Heart right ventricle (tissue), 16 donors: Measurements from ENCODE around the gene SYT3. TPM values are rescaled to one million over a fixed set of nuclear protein-coding genes. Genes with fewer than 3 reads are reported as not detected.

ENCODE experiments used
- ATAC-seq, 8 donors: fragments of 200-7000 bp; cut with Tn5 transposase; one replicate each; pipeline ENCODE4 v1.9.1; 2020; ENCODE audit warnings: mild to moderate bottlenecking in 8 of 8, moderate library complexity in 8 of 8, moderate number of reproducible peaks in 1 of 8
- DNase-seq, 2 donors: peaks; one replicate each; pipeline ENCODE4 v3.0.0-alpha.2; 2020
- H3K27ac ChIP-seq, 10 donors: fragments of 200-600 bp; sonication (generic) in 2 of 10; one replicate each; pipeline versions ENCODE4 v1.5.0 to v1.8.0; 2020 to 2022; ENCODE audit warnings: mild to moderate bottlenecking in 3 of 10
- H3K27me3 ChIP-seq, 7 donors: fragments of 200-600 bp; one replicate each; pipeline ENCODE4 v1.8.0; 2021 to 2022; ENCODE audit warnings: mild to moderate bottlenecking in 2 of 7
- H3K36me3 ChIP-seq, 9 donors: fragments of 200-600 bp; sonication (generic) in 1 of 9; one replicate each; pipeline versions ENCODE4 v1.5.0 to v1.8.0; 2020 to 2022; ENCODE audit warnings: mild to moderate bottlenecking in 2 of 9
- H3K4me1 ChIP-seq, 9 donors: fragments of 200-600 bp; sonication (generic) in 1 of 9; one replicate each; pipeline versions ENCODE4 v1.5.0 to v1.8.0; 2020 to 2022; ENCODE audit warnings: mild to moderate bottlenecking in 4 of 9
- H3K4me3 ChIP-seq, 10 donors: fragments of 200-600 bp; sonication (generic) in 2 of 10; one replicate each; pipeline versions ENCODE4 v1.5.0 to v1.8.0; 2020 to 2022; ENCODE audit warnings: mild to moderate bottlenecking in 7 of 10, moderate library complexity in 2 of 10
- H3K9me3 ChIP-seq, 11 donors: fragments of 200-600 bp in 10 of 11; sonication (generic) in 2 of 11; one replicate each; pipeline versions ENCODE4 v1.5.0 to v1.8.0; 2013 to 2022; ENCODE audit warnings: mild to moderate bottlenecking in 2 of 11, control low read depth in 1 of 11, moderate library complexity in 1 of 11
- CTCF ChIP-seq, 9 donors: fragments of 200-600 bp; sonication (generic) in 2 of 9; IDR thresholded peaks; one replicate each; pipeline versions ENCODE4 v1.5.0 to v1.8.0; 2021 to 2022; ENCODE audit warnings: antibody characterized with exemption in 9 of 9, mild to moderate bottlenecking in 5 of 9, moderate library complexity in 1 of 9
- WGBS, 2 donors: extraction: QIAGEN DNeasy Blood & Tissue Kit; methylation state at CpG; one replicate each; pipeline ENCODE4 v1.1.7; 2013; ENCODE audit warnings: inconsistent platforms in 1 of 2; 5-methylcytosine and 5-hydroxymethylcytosine counted together
- intact Hi-C, 10 donors: fragments of 100-400 bp; cut with DNase I; formaldehyde crosslinking; loops; one replicate each; pipeline versions ENCODE4 v1.11.1 to v1.14.2; 2022
- polyA plus RNA-seq, 2 donors: library from polyadenylated mRNA; stranded (reverse); fragments of 200-250 nt; gene quantifications; one replicate each; pipeline ENCODE4 v1.2.3, GENCODE V29; 2013
- total RNA-seq, 10 donors: library from RNA; stranded (reverse); fragmentation: NEBNext Ultra II Directional in 3 of 10; extraction: Animal tissue kit (Norgen Biotek cat#: 25700) in 3 of 10; gene quantifications; one replicate each; pipeline versions ENCODE4 v1.2.1 to v1.2.4, GENCODE V29; 2021 to 2023
- donor health status: Arrhythmogenic right ventricular cardiomyopathy.
- donor health status: ischemic (EF 13 %, LVEDD 7.1; RV severe dilation, severe dysfunction).
- donor health status: healthy with polysubstance abuse.
- donor health status: DM: no; HTN: yes; CAD: no.
- donor health status: DM: no; HTN: no; CAD: no.
- donor health status: ischemic (EF 25% LVEDD 6.9; RV normal size, moderate dysfunction).
- donor health status: ischemic (EF 25% LVEDD 5.7; RV mildly dilated, moderate dysfunction).
- donor health status: healthy.
- donor health status: DM: yes; HTN: yes; CAD: no.
- donor health status: Ischemic cardiomyopathy.
- donor health status: ischemic (EF 35%, LVEDD 5.7; RV mildly dilated, moderate dysfunction).
- donor health status: nonischemic (EF 11% LVEDD 7.7; RV severe dilation, severe dysfunction).
- donor health status: DM: yes; HTN: yes; CAD: no.
- donor health status: PGD.
- donor health status: ischemic (EF 29% LVEDD 5.4; RV normal size, mild dysfunction).
- donor health status: nonischemic (EF 23%, LVEDD 6.1; RV moderate dilation, normal function).

Gene SYT3
- total and polyA plus RNA-seq, 12 donors, result 0.04 to 0.49 (median 0.25) TPM; not detected in 8

- 37 to 48% methylated on average over 6 of the region's 6 CpGs for WGBS, 2 donors
- Histone ChIP-seq H3K4me3 (no peak overlapping the region), H3K4me1 (no peaks in the 10 kb centered on the region), H3K27ac (no peak overlapping the region), H3K36me3 (no peaks in the 10 kb centered on the region), H3K9me3 (no peaks in the 10 kb centered on the region), H3K27me3 (peaks cover 0 to 66% (median 52%) of the 10 kb centered on the region in 7 donors)
- DNase-seq, result no peak
- no peak for TF ChIP-seq CTCF (IDR thresholded peaks at IDR 0.05)
- ATAC-seq, result no peak
- intact Hi-C loops, result no loop called here
Observed at GRCh38 chr19:50646074-50646807, 6.6 kb upstream of the SYT3 start.

- no peaks in the 10 kb centered on the region for H3K36me3 ChIP-seq
- no peak overlapping the region for H3K27ac ChIP-seq
- no peak for TF ChIP-seq CTCF (IDR thresholded peaks at IDR 0.05)
- H3K27me3 ChIP-seq, result peaks cover 0 to 66% (median 59%) of the 10 kb centered on the region in 7 donors
- H3K9me3 ChIP-seq, result no peaks in the 10 kb centered on the region
- no peak for ATAC-seq
- no peak for DNase-seq
- no peak overlapping the region for H3K4me3 ChIP-seq
- 63 to 66% methylated on average over 6 of the region's 6 CpGs for WGBS, 2 donors
- intact Hi-C loops, result no loop called here
- no peaks in the 10 kb centered on the region for H3K4me1 ChIP-seq
Observed at GRCh38 chr19:50645107-50645506, 5.4 kb upstream of the SYT3 start.

- DNase-seq (no peak), ATAC-seq (no peak)
- Histone ChIP-seq H3K4me1 (peaks cover 0 to 2% (median 0%) of the 10 kb centered on the region in 9 donors), H3K4me3 (no peak overlapping the region), H3K27ac (no peak overlapping the region), H3K9me3 (no peaks in the 10 kb centered on the region), H3K36me3 (no peaks in the 10 kb centered on the region), H3K27me3 (peaks cover 0 to 69% (median 64%) of the 10 kb centered on the region in 7 donors)
- 44 to 65% methylated on average over 1 of the region's 1 CpG for WGBS, 2 donors
- no peak for TF ChIP-seq CTCF (IDR thresholded peaks at IDR 0.05)
- intact Hi-C loops, result no loop called here
Observed at GRCh38 chr19:50644315-50644915, 4.7 kb upstream of the SYT3 start.

- 55 to 67% methylated on average over 2 of the region's 2 CpGs for WGBS, 2 donors
- DNase-seq, result no peak
- no peaks in the 10 kb centered on the region for H3K36me3 ChIP-seq
- H3K4me1 ChIP-seq, result peaks cover 0 to 8% (median 4%) of the 10 kb centered on the region in 9 donors
- intact Hi-C loops, result no loop called here
- H3K27ac ChIP-seq, result no peak overlapping the region
- no peak for ATAC-seq
- H3K9me3 ChIP-seq, result peaks cover 0 to 4% (median 0%) of the 10 kb centered on the region in 11 donors
- H3K4me3 ChIP-seq, result no peak overlapping the region
- peaks cover 0 to 75% (median 70%) of the 10 kb centered on the region in 7 donors for H3K27me3 ChIP-seq
- TF ChIP-seq CTCF (IDR thresholded peaks at IDR 0.05), result no peak
Observed at GRCh38 chr19:50640368-50640767, 687 bp upstream of the SYT3 start.
